GM18861 (cell line): ENCODE results near the gene C6orf163.
"Not testable (repeated sequence)": the region's sequence is repeated elsewhere in the genome, so short reads cannot be mapped to it uniquely, and the experiment has no call there.

Source experiments
- ATAC-seq: cut with Tn5 transposase; IDR thresholded peaks from one replicate; pipeline ENCODE4 v1.9.1; 2021; ENCODE audit not compliant: unreplicated experiment

The C6orf163 gene

DNA sequence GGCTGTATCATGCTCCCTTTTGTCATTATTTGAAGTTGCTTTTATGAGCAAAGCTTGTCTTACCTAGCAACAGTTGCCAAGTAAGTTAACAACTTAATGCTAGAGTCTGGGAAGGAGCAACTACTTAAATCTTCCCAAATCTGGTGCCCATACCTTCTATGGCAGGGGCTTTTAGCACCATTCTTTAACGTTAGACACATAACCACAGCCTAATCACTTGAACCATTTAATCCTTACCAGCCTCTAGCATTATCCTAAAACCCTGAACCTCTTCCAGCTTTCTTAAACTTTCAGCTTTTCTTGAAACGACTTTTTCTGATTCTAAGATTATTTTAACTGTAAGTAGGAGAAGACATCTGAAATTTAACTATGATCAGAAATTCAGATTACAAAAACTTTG, at the start of gene C6orf163:
C6orf163 (plus strand) TSS at position 83 of the 400 bp plus-strand sequence; CDS start at position 370, 287 bp downstream.
- no peak for ATAC-seq

DNA sequence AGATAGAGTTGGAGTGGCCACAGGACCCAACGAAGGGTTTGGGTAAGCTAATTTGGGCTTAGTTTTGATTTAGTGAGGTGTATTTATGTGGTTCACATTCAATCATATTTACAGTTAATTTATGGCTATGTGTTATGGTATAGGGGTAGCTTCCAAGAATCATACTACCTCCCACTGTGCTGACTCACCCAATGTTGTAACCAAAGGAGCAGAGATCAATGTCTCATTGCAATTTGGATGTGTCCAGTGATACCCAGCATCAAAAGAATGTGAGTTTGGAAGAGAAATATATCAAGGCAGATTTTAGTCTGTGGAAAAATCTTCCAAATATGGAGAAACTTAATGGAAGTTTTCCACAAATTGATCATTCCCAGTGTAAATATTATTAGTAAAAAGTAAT, 47.5 kb upstream of the C6orf163 start:
- no peak for ATAC-seq

DNA sequence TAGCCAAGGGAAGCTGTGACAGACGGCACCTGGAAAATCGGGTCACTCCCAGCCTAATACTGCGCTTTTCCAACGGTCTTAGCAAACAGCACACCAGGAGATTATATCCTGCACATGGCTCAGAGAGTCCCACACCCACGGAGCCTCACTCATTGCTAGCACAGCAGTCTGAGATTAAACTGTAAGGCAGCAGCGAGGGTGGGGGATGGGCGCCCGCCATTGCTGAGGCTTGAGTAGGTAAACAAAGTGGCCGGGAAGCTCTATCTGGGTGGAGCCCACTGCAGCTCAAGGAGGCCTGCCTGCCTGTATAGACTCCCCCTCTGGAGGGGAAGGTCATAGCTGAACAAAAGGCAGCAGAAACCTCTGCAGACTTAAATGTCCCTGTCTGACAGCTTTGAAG, 43.3 kb upstream of the C6orf163 start:
- ATAC-seq: not testable (repeated sequence)

DNA sequence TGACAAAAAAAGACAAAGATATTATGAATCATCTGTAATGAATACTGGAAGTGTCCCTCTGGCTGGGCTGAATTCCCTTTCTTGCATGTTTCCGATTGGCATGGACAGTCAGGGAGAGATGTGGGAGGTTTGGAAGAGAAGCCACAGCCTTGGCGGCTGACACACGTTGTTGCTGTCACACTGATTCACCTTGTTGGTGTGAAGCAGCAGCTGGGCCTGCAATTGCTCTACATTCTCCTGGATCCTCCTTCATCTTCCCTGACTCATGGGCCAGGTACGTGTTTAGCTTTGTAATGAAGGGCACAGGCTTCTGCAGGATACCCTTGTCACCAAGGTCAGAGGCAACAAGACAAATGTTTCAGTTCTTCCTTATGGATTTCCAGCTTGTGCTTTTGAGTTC, 35.6 kb upstream of the C6orf163 start:
- no peak for ATAC-seq

DNA sequence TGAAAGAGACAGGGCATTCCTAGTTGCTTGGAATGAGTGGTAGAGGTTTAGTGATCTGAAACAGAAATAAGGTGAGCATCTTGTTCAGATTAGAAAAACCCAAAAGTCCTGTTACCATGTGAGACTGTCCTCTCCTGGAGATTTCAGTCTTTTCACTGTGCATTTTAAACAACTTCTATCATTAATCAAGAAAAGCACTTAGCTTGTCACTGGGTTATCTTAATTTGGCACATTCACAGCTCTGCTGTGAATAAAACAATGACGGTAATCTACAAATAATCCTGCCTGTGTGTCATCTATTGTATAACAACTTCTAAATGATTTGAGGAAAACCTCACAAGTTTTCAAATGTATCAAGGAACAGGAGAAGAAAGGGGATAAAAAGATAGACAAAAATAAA, 31.8 kb upstream of the C6orf163 start:
- ATAC-seq: no peak

DNA sequence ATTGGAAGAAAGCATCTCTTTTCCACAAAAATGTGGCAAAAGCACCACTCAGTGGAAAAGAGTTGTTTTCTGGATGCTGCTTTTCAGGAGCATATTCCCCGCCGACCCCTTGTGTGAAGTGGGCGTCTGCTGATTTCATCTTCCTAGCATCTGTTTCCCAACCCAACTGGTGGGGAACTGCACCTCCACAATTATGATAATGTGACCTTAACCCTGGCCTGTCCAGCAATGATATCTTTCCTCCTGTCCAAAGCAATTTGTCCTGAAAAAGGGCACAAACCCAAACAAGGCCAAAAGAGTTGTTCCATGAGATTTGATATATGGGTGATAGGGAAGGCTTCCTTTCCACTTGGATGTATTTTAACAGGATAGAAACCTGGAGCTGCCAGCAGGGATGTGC, 29.5 kb upstream of the C6orf163 start:
- no peak for ATAC-seq

DNA sequence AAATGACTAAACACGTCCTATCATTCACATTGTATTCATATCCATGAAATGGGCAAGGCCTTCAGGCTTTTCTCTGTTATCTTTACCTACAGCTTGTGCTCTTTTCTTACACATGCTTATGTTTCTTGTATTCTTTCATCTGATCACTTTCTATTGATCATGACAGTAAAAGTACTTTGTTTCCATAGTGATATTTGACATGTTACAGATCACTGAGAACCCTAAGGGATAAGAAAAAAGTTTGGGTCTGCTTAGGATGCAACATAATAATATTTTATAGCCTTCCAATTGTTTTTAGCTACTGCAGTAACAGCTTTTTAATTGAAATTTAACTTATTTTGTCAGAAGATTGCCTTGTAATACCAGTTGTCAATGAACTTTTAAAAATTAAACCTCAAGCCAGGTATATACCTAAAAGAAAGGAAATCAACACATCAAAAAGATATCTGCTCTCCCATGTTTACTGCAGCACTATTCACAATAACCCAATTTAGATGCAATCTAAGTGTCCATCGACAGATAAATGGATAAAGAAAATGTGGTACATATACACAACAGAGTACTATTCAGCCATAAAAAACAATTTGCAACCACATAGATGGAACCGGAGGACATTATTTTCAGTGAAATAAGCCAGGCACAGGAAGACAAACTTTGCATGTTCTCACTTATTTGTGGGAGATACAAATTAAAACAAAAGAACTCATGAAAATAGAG, 25.2 kb upstream of the C6orf163 start:
- ATAC-seq: no peak

DNA sequence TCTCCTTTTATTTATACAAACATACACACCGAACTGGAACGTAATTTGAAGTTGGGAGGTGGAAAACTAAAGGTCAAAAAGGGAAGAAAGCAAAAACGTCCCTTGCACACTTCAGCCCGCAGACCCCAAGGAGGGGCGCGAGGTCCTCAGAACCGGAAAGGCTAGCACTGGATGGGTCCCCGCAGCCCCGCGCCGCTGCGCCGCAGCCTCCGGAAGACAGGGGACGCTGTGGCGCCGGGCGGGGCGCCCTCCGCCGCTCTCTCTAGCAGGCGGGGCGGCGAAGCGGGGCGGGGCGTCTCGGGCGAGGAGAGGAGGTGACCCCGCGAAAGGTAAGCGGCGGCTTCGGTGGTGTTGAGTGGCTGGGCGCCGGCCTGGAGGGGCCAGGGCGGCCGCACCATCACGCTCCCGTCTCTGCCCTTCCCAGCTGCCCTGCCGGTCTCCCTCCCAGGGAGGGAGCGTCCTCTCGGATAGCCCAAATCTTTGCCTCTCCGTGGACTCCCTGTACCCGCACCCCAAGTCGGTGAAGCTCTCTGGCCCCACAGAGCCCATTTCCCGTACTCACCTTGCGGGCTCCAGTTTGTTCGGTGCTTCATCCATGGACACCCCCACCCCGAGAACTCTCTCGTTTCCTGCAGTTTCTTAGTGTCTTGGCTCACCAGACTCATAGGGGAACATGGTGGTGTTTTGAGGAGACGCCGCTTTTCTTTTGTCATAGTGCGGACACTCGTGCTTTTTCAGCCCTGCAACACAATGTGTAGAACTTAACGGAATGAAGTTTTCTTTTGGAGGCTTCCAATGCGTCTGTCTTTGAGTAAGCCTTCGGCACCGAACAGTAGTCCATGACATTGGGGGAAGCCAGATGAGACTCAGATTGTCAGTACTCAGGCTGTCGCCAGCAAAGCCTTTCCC, 22.1 kb upstream of the C6orf163 start, which contains the start of gene SMIM8:
SMIM8 (plus strand) TSS at position 285 of the 909 bp plus-strand sequence. CDS start 14,444 bp downstream, outside the sequence.
- peak; percentile 99 for ATAC-seq

DNA sequence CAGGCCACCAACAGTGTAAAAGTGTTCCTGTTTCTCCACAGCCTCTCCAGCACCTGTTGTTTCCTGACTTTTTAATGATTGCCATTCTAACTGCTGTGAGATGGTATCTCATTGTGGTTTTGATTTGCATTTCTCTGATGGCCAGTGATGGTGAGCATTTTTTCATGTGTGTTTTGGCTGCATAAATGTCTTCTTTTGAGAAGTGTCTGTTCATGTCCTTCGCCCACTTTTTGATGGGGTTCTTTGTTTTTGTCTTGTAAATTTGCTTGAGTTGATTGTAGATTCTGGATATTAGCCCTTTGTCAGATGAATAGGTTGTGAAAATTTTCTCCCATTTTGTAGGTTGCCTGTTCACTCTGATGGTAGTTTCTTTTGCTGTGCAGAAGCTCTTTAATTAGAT, 20.7 kb upstream of the C6orf163 start:
- not testable (repeated sequence) for ATAC-seq

DNA sequence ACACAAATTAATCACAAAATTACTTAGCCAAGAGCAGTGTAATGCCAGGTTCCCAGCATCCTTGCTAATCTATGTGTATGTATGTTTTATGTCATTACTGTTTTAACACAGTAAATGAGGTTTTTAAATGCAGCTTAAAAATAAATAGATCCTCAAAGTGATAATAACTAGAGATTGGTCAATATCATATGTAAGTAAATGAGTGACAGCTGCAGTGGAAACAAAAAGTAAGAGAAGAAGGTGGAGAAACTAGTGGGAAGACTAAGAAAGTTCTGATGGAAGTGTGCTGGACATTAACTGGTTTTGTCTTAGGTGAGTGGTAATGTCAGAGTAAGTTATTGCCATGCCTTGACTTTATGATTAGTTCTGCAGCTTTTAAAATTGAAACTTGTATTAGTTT, 13.7 kb upstream of the C6orf163 start:
- no peak for ATAC-seq

DNA sequence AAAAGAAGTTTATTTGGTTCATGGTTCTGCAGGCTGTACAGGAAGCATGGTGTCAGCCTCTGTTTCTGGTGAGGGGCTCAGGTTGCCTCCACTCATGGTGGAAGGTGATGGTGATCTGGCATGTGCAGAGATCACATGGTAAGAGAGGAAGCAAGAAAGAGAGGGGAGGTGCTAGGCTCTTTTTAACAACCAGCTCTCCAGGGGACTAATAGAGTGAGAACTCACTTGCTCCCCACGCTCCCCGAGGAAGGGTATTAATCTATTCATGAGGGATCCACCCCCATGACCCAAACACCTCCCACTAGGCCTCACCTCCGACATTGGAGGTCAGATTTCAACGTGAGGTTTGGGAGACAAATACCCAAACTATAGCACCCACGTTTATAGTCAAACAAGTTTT, 11.6 kb upstream of the C6orf163 start:
- no peak for ATAC-seq

DNA sequence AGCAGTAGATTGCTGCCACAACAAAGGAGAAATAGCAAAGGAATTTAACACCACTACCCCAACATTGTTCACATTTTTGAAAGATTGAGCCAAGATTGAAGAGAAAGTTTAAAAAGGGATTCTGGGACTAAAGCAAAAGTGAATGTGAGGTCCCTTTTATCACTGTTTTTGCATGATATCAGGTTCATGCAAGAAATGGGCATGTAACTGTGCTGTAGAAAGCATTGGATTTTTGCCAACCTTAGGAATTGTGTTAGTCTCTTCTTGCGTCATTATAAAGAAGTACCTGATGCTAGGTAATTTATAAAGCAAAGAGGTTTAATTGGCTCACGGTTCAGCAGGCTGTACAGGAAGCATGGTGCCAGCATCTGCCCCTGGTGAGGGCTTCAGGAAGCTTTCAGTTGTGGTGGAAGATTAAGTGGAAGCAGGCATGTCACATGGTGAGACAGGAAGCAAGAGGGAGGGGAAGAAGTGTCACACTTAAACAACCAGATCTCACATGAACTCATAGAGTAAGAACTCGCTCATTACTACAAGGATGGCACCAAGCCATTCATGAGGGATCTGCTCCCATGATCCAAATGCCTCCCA, 10.9 kb upstream of the C6orf163 start:
- ATAC-seq: no peak

DNA sequence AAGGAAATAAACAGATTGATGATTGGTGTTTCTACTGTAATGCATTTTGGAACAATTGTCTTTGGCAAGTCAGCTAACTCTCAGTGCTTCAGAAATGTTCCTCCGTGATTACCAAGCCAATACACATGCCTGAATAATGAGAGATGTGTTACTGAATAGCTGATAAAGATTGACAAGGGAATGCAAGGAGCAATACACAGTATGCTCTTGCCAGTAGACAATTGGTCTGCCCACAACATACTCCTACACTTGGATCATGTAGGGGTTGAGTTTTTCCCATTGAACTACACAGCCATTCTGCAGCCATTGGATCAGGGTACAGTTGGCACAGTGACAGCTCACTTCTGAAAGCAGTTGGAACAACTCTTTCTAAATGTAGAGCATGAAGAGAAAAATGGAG, 9.9 kb upstream of the C6orf163 start:
- ATAC-seq: no peak

DNA sequence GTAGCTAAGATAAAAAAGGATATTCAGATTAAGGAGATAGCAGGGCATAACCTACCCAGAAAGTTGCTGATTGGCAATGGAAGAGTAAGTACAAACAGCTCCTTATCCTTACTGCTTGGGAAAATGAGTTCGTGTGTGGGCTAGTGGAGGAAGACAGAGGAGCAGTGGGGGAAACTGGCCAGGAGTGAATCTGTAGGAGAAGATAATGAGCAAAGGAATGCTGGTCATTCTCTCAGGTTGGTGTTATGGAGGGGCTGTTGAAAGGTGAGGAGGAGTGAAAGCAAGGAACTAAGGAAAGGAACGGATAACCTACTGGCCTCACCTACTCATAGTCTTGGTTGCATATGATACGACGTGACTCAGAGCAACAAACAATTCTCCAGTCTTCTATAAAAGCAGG, 8.2 kb upstream of the C6orf163 start:
- ATAC-seq: no peak

DNA sequence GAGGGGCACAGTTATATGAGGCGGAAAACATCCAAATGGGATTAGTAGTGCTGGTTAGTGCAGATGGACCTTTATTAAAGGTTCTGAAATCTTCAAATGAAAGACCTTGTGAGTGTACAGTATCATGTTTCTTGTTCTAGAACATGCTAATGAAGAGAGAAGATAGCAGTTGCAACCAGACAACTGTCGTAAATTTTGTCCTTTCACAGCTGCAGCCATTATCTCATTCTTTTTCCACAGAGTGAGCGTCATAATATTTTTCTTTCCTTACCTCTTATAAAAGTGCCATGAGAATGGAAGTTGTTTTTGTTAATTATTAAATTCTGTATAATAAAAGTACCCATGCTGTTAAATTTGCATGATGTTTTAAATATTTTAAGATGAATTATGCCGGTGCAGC, 4.4 kb upstream of the C6orf163 start:
- no peak for ATAC-seq

DNA sequence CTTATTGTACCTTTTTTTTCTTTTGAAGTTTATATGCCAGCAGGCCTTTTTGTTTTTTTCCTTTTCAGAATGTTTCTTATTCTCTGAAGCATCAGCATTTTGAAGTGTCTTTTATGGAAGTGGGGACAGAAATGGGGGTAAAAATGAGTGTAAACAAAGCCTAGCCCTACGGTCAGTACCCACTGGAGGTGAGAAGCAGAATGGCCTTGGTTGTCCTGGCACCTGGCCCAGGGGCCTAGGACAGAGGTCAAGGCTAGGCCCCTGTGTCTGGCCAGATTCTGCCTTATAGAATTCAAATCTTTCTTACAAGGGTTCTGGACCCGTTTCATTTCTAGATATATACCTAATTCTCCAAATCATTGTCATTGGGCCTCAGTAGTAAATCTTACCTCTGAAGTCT, 3.5 kb upstream of the C6orf163 start:
- ATAC-seq: no peak

DNA sequence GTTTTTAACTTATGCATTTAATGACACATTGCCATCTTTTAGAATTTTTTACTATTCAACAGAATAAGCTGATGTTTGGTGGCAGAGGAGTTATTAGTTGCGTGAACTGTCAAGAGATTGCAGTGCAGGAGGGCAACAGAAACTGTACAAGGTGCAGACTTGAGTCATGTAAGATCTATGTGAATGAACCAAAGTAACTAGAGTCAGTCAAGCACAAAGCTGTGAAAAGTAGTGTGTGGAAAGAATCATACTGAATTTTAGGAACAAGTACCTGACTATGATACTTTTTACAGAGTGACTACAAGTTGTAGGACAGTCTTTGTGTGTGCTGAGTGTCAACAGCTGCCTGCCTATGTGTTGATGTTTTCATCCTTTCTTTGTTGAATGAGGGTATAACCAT, 2.7 kb upstream of the C6orf163 start:
- ATAC-seq: peak; percentile 87

DNA sequence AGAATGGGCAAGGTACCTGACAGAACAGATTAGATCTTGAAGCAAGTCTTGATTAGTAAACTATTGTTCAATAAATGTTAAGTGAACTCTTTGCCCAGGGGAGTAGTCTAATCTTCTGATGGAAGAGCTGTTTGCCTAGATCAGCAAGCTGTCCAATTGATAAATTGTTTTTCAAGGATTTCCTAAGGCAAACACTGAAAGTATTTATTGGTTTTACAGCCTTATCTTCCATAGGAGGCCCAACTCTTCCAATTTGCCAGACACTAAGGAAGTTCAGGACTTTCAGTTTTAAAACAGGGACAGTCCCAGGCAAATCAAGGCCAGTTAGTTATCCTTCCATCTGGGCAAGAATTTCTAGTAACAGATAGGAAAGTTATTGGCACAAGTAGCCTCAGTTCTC, 1.8 kb upstream of the C6orf163 start:
- ATAC-seq: no peak

DNA sequence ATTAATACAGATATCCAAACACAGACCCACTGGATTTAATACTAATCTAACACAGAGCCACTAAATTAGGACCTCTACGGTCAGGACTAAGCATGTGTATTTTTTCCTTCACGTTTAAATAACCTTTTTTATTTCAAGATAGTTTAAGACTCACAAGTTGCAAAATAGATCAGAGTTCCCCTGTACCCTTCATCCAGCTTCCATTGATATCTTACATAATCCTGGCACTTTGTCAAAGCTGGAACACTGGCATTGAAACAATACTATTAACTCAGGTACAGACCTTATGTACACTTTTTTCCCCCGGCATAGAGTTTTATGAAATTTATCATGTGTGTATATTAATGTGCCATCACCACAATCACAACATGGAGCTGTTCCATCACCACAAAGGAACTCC, 2.1 kb downstream of the C6orf163 start:
- ATAC-seq: no peak

DNA sequence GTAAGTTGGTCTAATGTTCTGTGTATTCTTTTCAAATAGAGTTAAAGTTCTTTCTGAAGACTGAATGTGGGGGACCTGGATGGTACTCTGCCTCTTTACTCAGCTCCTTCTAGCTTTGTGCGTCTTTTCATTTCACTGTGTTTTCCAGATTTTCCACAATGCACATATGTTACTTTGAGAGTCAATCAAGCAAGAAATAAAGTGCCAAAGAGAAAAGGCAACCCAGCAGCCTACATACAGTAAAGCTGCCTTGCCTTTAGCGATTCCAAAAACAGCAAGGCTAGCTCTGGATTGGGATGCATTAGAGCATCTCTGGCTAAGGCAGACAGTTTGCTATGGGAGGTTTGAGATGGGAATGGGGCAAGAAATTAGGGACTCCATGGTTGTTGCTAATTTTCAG, 5.3 kb downstream of the C6orf163 start:
- ATAC-seq: no peak

DNA sequence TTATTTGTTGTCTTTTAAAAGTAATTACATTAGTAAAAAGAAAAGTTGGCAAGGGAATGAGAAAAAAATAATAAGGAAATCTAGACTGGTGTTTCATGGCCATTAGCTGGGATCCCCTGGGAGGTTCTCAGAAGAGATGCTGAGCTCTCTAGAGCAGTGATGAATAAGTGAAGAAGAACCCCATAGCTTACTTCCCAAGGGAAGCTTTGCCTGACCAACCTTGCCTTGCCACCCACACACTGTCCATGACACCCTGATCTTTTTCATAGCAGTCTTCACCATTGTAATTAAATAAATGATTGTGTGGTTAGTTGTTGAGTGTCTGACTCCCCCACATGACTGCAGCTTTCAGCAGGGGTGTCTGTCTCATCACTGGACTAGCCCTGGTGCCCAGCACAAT, 5.9 kb downstream of the C6orf163 start:
- ATAC-seq: no peak

DNA sequence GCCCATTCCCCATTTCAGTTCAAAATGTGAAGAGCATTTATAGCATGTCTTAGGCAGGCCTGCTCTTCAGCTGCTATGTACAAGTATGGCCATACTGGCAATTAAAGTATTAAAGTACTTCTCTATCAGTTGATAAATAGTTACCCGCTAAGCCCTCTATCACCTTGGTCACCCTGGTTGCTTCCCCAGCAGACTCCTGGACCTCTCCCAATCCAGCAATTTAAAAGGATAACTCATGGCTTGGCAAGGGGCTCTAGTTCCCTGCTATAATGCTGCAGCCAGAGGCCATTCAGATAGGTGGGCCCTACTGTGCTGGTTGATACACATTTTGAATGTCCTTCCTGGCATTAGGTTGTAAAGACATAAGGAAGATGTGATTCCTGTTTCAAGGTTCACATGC, 7.0 kb downstream of the C6orf163 start:
- ATAC-seq: no peak
